Measurements from ENCODE around the gene SYTL3. TPM values are rescaled to one million over a fixed set of nuclear protein-coding genes. Genes with fewer than 3 reads are reported as not detected.

Gene SYTL3
- total and polyA plus RNA-seq, 2 donors (not counting 1 experiment from before 2014, with no cell fraction given): 1.1 to 5.4 TPM

GRCh38 chr6:158621694-158622544 lies 27.9 kb upstream of the SYTL3 start:
- Histone ChIP-seq H4K20me1 (ENCODE audit: control insufficient read depth, insufficient read depth, low read length, poor library complexity, severe bottlenecking) (no peaks in the 10 kb centered on the region), H3K9me3 (ENCODE audit: control extremely low read depth in 1 of 3, control insufficient read depth in 2 of 3, insufficient read depth in 1 of 3, low read length in 2 of 3) (no peaks in the 10 kb centered on the region), H2AFZ (ENCODE audit: insufficient read depth, low read depth, low read length, poor library complexity, severe bottlenecking) (no peak overlapping the region), H3K4me1 (ENCODE audit: control insufficient read depth in 2 of 2, insufficient read depth in 2 of 2, low read length in 2 of 2) (no peaks in the 10 kb centered on the region), H3K4me2 (replicated peaks; ENCODE audit: low read depth, low read length, poor library complexity, severe bottlenecking) (no peak overlapping the region), H3K27me3 (replicated peaks in 1 of 4; ENCODE audit: control extremely low read depth in 1 of 4, control insufficient read depth in 3 of 4, insufficient read depth in 4 of 4, low read length in 3 of 4) (no peaks in the 10 kb centered on the region), H3K79me2 (ENCODE audit: control insufficient read depth, insufficient read depth, low read length) (no peaks in the 10 kb centered on the region), H3K27ac (ENCODE audit: low read length in 2 of 2) (no peak overlapping the region), H3K4me3 (ENCODE audit: control extremely low read depth in 1 of 5, extremely low read depth in 1 of 5, insufficient read depth in 1 of 5, low read depth in 2 of 5, low read length in 4 of 5) (no peak overlapping the region), H3K9ac (ENCODE audit: low read length) (no peak overlapping the region), H3K36me3 (replicated peaks in 1 of 2; ENCODE audit: control extremely low read depth in 1 of 2, control insufficient read depth in 1 of 2, extremely low read depth in 1 of 2, insufficient read depth in 2 of 2, low read length in 1 of 2) (peaks cover 2 to 41% of the 10 kb centered on the region in 2 experiments)
- POLR2A ChIA-PET: no interaction called here
- WGBS (ENCODE audit: insufficient coverage): 96% methylated on average over 23 of the region's 25 CpGs
- Mint-ChIP-seq H3K9me3 (ENCODE audit: insufficient read depth) (no peaks in the 10 kb centered on the region), H3K4me1 (no peaks in the 10 kb centered on the region), H3K27ac (no peak overlapping the region), H3K27me3 (no peaks in the 10 kb centered on the region), H3K4me3 (no peak overlapping the region)
- ATAC-seq (ENCODE audit: low read depth) (no peak), DNase-seq (no peak)
- TF ChIP-seq EZH2 (IDR thresholded peaks at IDR 0.05; ENCODE audit: borderline replicate concordance, insufficient read depth, low read depth, low read length, poor library complexity, severe bottlenecking) (no peak), CTCF (IDR thresholded peaks at IDR 0.05) (no peak)
- CTCF ChIA-PET: no interaction called here
- intact Hi-C loops (cut with micrococcal nuclease): no loop called here

GRCh38 chr6:158622545-158623190 lies 27.2 kb upstream of the SYTL3 start:
- whole genome bisulfite sequencing (ENCODE audit: insufficient coverage): 85% methylated on average over 7 of the region's 10 CpGs
- Mint-ChIP-seq H3K9me3 (ENCODE audit: insufficient read depth) (no peaks in the 10 kb centered on the region), H3K4me1 (no peaks in the 10 kb centered on the region), H3K27ac (no peak overlapping the region), H3K4me3 (no peak overlapping the region), H3K27me3 (no peaks in the 10 kb centered on the region)
- ATAC-seq (ENCODE audit: low read depth) (no peak), DNase-seq (no peak)
- Histone ChIP-seq H3K79me2 (ENCODE audit: control insufficient read depth, insufficient read depth, low read length) (no peaks in the 10 kb centered on the region), H3K27ac (ENCODE audit: low read length in 2 of 2) (no peak overlapping the region), H4K20me1 (ENCODE audit: control insufficient read depth, insufficient read depth, low read length, poor library complexity, severe bottlenecking) (no peaks in the 10 kb centered on the region), H3K4me3 (ENCODE audit: control extremely low read depth in 1 of 5, extremely low read depth in 1 of 5, insufficient read depth in 1 of 5, low read depth in 2 of 5, low read length in 4 of 5) (no peak overlapping the region), H3K4me2 (replicated peaks; ENCODE audit: low read depth, low read length, poor library complexity, severe bottlenecking) (no peak overlapping the region), H3K36me3 (replicated peaks in 1 of 2; ENCODE audit: control extremely low read depth in 1 of 2, control insufficient read depth in 1 of 2, extremely low read depth in 1 of 2, insufficient read depth in 2 of 2, low read length in 1 of 2) (peaks cover 2 to 46% of the 10 kb centered on the region in 2 experiments), H3K27me3 (replicated peaks in 1 of 4; ENCODE audit: control extremely low read depth in 1 of 4, control insufficient read depth in 3 of 4, insufficient read depth in 4 of 4, low read length in 3 of 4) (no peaks in the 10 kb centered on the region), H3K9ac (ENCODE audit: low read length) (no peak overlapping the region), H2AFZ (ENCODE audit: insufficient read depth, low read depth, low read length, poor library complexity, severe bottlenecking) (no peak overlapping the region), H3K9me3 (ENCODE audit: control extremely low read depth in 1 of 3, control insufficient read depth in 2 of 3, insufficient read depth in 1 of 3, low read length in 2 of 3) (no peaks in the 10 kb centered on the region), H3K4me1 (ENCODE audit: control insufficient read depth in 2 of 2, insufficient read depth in 2 of 2, low read length in 2 of 2) (no peaks in the 10 kb centered on the region)
- ChIA-PET CTCF (interaction anchor here (1.2 kb wide), 1 partner anchor 16 kb away, joined by 3 read pairs; no protein-coding TSS in a partner anchor), POLR2A (no interaction called here)
- TF ChIP-seq EZH2 (IDR thresholded peaks at IDR 0.05; ENCODE audit: borderline replicate concordance, insufficient read depth, low read depth, low read length, poor library complexity, severe bottlenecking) (no peak), CTCF (IDR thresholded peaks at IDR 0.05) (no peak)
- intact Hi-C loops (cut with micrococcal nuclease): no loop called here

All from B cell (primary cell).